Type B pancreatic cell (in vitro differentiated cells): Measurements from ENCODE around the gene COX7A1. TPM values are rescaled to one million over a fixed set of nuclear protein-coding genes. Genes with fewer than 3 reads are reported as not detected.

ENCODE experiments used
- DNase-seq: peaks from one replicate; pipeline ENCODE4 v3.0.0; 2021; ENCODE audit warnings: mixed read lengths; ENCODE audit not compliant: unreplicated experiment; ENCODE audit errors: extremely low spot score
- H3K27ac Mint-ChIP-seq: 2 replicates; pipeline ENCODE4 v1.8.0; 2021; ENCODE audit warnings: mild to moderate bottlenecking, mixed read lengths
- H3K27me3 Mint-ChIP-seq: 2 replicates; pipeline ENCODE4 v1.8.0; 2021; ENCODE audit warnings: mixed read lengths
- H3K36me3 Mint-ChIP-seq: 2 replicates; pipeline ENCODE4 v1.8.0; 2021; ENCODE audit warnings: mixed read lengths
- H3K4me1 Mint-ChIP-seq: one replicate; pipeline ENCODE4 v1.8.0; 2021; ENCODE audit warnings: mixed read lengths; ENCODE audit not compliant: unreplicated experiment
- H3K4me3 Mint-ChIP-seq: 2 replicates; pipeline ENCODE4 v1.8.0; 2021; ENCODE audit warnings: mild to moderate bottlenecking, mixed read lengths
- H3K9me3 Mint-ChIP-seq: 2 replicates; pipeline ENCODE4 v1.8.0; 2021; ENCODE audit warnings: mixed read lengths
- total RNA-seq: library from RNA; stranded (reverse); gene quantifications from 2 replicates; pipeline ENCODE4 v1.2.1, GENCODE V29; 2021; ENCODE audit warnings: low replicate concordance
- TF ChIP-seq, protein P1 (sequence below): fragments of 200-600 bp; sonication (generic); conservative IDR thresholded peaks from 2 replicates; pipeline ENCODE4 v1.5.0; 2021; ENCODE audit warnings: antibody characterized with exemption, mild to moderate bottlenecking

Gene COX7A1
- total RNA-seq, 1 donor from 2014 or later, result not detected

- no peaks in the 10 kb centered on the region for H3K27me3 Mint-ChIP-seq
- no peaks in the 10 kb centered on the region for H3K36me3 Mint-ChIP-seq
- H3K27ac Mint-ChIP-seq, result no peak overlapping the region
Measured at GRCh38 chr19:36106441-36106840, 45.8 kb downstream of the COX7A1 start.

GRCh38 chr19:36103842-36104552, 48.2 kb downstream of the COX7A1 start:
- H3K27me3 Mint-ChIP-seq, result no peaks in the 10 kb centered on the region
- H3K27ac Mint-ChIP-seq, result no peak overlapping the region
- no peaks in the 10 kb centered on the region for H3K9me3 Mint-ChIP-seq
- TF ChIP-seq, protein P1, sequence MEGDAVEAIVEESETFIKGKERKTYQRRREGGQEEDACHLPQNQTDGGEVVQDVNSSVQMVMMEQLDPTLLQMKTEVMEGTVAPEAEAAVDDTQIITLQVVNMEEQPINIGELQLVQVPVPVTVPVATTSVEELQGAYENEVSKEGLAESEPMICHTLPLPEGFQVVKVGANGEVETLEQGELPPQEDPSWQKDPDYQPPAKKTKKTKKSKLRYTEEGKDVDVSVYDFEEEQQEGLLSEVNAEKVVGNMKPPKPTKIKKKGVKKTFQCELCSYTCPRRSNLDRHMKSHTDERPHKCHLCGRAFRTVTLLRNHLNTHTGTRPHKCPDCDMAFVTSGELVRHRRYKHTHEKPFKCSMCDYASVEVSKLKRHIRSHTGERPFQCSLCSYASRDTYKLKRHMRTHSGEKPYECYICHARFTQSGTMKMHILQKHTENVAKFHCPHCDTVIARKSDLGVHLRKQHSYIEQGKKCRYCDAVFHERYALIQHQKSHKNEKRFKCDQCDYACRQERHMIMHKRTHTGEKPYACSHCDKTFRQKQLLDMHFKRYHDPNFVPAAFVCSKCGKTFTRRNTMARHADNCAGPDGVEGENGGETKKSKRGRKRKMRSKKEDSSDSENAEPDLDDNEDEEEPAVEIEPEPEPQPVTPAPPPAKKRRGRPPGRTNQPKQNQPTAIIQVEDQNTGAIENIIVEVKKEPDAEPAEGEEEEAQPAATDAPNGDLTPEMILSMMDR, result no peak
- H3K4me3 Mint-ChIP-seq, result no peak overlapping the region
- DNase-seq, result no peak
- no peaks in the 10 kb centered on the region for H3K4me1 Mint-ChIP-seq
- H3K36me3 Mint-ChIP-seq, result no peaks in the 10 kb centered on the region

More at GRCh38 chr19:36106441-36106840, 45.8 kb downstream of the COX7A1 start:
- no peak for DNase-seq
- H3K9me3 Mint-ChIP-seq, result no peaks in the 10 kb centered on the region
- no peaks in the 10 kb centered on the region for H3K4me1 Mint-ChIP-seq
- no peak overlapping the region for H3K4me3 Mint-ChIP-seq
- TF ChIP-seq, protein P1, result no peak

GRCh38 chr19:36103040-36103626, 49.1 kb downstream of the COX7A1 start:
- H3K36me3 Mint-ChIP-seq, result no peaks in the 10 kb centered on the region
- no peak for DNase-seq
- H3K4me3 Mint-ChIP-seq, result no peak overlapping the region
- H3K27me3 Mint-ChIP-seq, result no peaks in the 10 kb centered on the region
- no peaks in the 10 kb centered on the region for H3K9me3 Mint-ChIP-seq
- TF ChIP-seq, protein P1, result no peak
- H3K4me1 Mint-ChIP-seq, result no peaks in the 10 kb centered on the region
- no peak overlapping the region for H3K27ac Mint-ChIP-seq

DNA sequence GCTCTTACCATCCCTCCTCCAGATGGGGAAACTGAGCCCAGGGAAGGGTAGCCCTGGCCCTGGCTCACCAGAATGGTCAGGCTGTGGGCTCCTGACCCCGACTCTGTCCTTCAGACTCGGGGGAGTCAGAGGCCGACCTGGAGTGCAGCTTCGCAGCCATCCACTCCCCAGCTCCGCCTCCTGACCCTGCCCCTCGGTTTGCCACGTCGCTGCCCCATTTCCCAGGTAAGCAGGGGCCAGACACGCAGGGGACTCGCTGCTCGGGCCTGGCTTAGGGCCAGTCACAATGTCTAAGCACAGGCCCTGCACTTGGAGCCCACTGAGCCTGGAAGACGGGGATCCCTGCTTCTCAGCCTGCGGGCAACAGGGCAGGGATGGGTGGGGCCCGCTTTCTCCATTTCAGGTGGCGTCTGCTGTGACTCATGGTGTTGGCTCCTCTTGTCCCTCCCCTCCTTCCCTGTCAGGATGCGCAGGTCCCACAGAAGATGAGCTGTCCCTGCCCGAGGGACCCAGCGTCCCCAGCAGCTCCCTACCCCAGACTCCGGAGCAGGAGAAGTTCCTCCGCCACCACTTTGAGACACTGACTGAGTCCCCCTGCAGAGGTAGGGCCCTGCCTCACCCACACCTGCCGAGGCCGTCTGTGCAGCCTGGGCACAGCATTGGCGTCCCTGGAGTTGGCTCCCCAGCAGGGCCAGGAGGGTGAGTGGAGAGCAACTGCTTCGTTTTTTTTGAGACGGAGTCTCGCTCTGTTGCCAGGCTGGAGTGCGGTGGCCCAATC, 50.5 kb downstream of the COX7A1 start:
- H3K4me3 Mint-ChIP-seq, result no peak overlapping the region
- H3K9me3 Mint-ChIP-seq, result no peaks in the 10 kb centered on the region
- H3K4me1 Mint-ChIP-seq, result no peaks in the 10 kb centered on the region
- DNase-seq, result no peak
- TF ChIP-seq, protein P1, result no peak
- no peaks in the 10 kb centered on the region for H3K36me3 Mint-ChIP-seq
- no peak overlapping the region for H3K27ac Mint-ChIP-seq
- H3K27me3 Mint-ChIP-seq, result no peaks in the 10 kb centered on the region

Other genes starting within 250 kb of the COX7A1 start
- gene HCST, start 249.9 kb downstream of the COX7A1 start, total RNA-seq, result 1.0 and 1.3 TPM in 2 replicates
- gene TYROBP, start 244.2 kb downstream of the COX7A1 start, total RNA-seq, result not detected in 2 replicates
- gene LRFN3, start 216.1 kb downstream of the COX7A1 start, total RNA-seq, result 17.3 and 22.6 TPM in 2 replicates
- gene SDHAF1, start 157.3 kb downstream of the COX7A1 start, total RNA-seq, result 16.1 and 17.3 TPM in 2 replicates
- gene SYNE4, start 143.6 kb downstream of the COX7A1 start, total RNA-seq, result 8.7 and 14.5 TPM in 2 replicates
- 17.8 and 24.8 TPM in 2 replicates for gene ALKBH6, start 138.2 kb downstream of the COX7A1 start, total RNA-seq
- gene CLIP3, start 119.6 kb downstream of the COX7A1 start, total RNA-seq, result 5.6 and 51.1 TPM in 2 replicates
- 4.9 and 6.4 TPM in 2 replicates for gene THAP8, start 98.2 kb downstream of the COX7A1 start, total RNA-seq
- gene WDR62, start 97.5 kb downstream of the COX7A1 start, total RNA-seq, result 3.3 and 12.5 TPM in 2 replicates
- gene OVOL3, start 41.3 kb downstream of the COX7A1 start, total RNA-seq, result not detected in 2 replicates
- gene POLR2I, start 37.6 kb downstream of the COX7A1 start, total RNA-seq, result 74.7 and 81.7 TPM in 2 replicates
- gene TBCB, start 37.0 kb downstream of the COX7A1 start, total RNA-seq, result 106 and 148 TPM in 2 replicates
- gene CAPNS1, start 12.4 kb downstream of the COX7A1 start, total RNA-seq, result 426 and 510 TPM in 2 replicates
- gene ZNF565, start 62.2 kb upstream of the COX7A1 start, total RNA-seq, result 5.6 and 6.8 TPM in 2 replicates
- gene ZNF146, start 62.7 kb upstream of the COX7A1 start, total RNA-seq, result 92.6 and 110 TPM in 2 replicates
- 7.6 and 10.9 TPM in 2 replicates for gene ZFP14, start 226.8 kb upstream of the COX7A1 start, total RNA-seq